HG03565 (cell line): ENCODE results near the gene PCDHGA4.
"Not testable (repeated sequence)": the region's sequence is repeated elsewhere in the genome, so short reads cannot be mapped to it uniquely, and the experiment has no call there.

Source experiments
- ATAC-seq: cut with Tn5 transposase; IDR thresholded peaks from one replicate; pipeline ENCODE4 v1.9.1; 2021; ENCODE audit warnings: mild to moderate bottlenecking, moderate library complexity; ENCODE audit not compliant: unreplicated experiment

Gene PCDHGA4

DNA sequence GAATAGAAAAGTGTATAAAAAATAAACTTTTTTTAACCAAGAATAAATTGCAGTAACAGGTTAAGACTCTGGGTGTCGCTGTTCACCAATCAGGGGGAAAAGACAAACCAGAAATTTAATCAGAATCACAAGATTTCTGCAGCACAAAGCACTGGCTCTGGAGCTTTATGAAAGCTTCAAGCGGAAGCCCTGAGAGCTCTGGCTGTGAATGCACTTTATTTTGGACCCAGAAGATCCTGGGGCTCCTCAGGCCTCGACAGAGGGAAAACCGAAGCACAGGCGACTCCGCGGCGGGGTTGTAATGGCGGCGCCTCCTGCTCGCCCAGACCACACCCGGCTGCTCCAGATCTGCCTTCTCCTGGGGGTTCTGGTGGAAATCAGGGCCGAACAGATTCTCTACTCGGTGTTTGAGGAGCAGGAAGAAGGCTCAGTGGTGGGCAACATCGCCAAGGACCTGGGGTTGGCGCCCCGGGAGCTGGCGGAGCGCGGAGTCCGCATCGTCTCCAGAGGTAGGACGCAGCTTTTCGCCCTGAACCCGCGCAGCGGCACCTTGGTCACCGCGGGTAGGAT is at the start of gene PCDHGA4:
Gene PCDHGA4, plus strand, starts transcription at position 122 of the 570 bp plus-strand sequence. Its CDS starts 87 bp downstream, at position 209.
- no peak for ATAC-seq

DNA sequence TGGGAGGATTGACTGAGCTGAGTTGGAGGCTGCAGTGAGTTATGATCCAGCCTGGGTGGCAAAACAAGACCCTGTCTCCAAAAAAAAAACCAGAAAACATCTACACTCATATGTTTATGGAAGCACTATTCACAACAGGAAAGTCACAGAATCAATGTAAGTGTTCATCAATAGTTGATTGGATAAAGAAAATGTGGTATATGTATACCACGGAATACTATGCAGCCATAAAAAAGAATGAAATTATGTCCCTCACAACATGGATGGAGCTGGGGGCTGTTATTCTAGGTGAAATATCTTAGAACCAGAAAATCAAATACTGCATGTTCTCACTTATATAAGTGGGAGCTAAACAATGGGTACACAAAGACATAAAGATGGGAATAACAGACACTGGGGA is 48.2 kb upstream of the PCDHGA4 start:
- no peak for ATAC-seq

GRCh38 chr5:141313711-141314110 is 41.1 kb upstream of the PCDHGA4 start:
- no peak for ATAC-seq

DNA sequence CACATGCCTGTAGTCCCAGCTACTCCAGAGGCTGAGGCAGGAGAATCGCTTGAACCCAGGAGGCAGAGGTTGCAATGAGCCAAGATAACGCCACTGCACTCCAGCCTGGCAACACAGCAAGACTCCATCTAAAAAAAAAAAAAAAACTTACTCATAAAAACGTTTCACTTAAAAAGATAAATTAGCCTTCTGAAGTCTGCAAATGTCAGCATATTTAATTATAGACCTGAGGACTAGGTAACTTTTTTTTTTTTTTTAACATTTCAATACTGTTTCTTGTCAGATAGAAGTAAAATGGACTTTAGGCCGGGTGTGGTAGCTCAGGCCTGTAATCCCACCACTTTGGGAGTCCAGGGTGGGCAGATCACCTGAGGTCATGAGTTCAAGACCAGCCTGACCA is 37.9 kb upstream of the PCDHGA4 start:
- not testable (repeated sequence) for ATAC-seq

GRCh38 chr5:141319202-141319601 is 35.6 kb upstream of the PCDHGA4 start:
- ATAC-seq = no peak

DNA sequence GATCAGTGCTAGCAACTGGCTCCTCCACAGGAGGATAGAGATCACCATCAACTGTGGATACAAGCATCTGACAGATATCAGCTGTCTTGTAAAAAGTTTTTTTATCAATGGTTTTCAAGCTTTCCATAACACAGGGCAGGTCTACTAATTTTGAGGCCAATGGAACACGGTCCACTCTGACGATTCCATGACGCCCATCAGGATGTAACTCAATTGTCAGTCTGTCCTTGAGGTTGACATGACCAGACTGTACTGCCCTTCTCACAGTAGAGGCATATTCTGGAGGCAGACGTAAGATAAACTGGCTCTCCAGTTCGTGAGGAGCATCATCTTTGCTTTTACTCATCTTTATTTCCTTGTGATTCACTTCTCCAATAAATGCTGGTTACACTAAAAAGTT is 35.1 kb upstream of the PCDHGA4 start:
- no peak for ATAC-seq

GRCh38 chr5:141320225-141321169 is 34.3 kb upstream of the PCDHGA4 start, which contains the start of gene TAF7:
TAF7 (minus strand) TSS chr5:141320784; CDS start chr5:141320044, 740 bp downstream.
- ATAC-seq = peak; percentile 84

- peak; percentile 30 for ATAC-seq
These were observed 32.6 kb upstream of the PCDHGA4 start for GRCh38 chr5:141322261-141322660.

DNA sequence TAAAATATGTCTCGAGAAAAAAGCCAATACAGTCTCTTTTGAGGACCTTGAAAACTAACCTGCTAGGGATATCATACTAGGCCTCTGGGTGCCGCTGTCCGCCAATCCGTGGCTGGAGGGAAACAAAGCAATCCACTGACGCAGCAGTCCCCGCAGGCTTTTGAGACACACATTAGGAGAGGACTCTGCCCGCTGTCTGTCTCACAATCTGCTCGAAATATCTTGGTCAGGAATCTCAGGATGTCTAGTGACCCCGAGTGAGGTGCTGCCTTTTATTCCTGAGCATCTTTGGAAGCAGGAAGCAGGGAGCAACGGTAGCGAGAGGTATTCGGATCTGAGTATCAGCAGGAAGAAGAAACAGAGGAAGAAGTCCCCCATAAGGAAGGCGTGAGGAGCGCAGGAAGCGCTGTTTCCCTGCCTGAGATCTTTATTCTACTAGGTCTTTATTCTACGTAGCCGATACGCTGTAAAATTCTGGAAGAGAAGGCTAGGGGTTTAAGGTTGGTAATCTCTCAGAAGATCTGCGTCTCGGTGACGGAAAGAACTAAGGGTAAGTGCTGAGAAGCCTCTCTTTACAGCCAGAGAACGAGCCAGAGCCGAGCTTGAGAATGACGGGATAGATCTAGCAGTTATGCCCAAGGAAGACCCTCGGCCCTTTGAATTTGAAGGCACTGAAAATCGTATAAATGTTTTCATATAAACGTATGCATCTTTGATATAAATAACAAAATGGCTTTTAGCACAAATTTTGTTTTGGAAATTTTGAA is 28.6 kb upstream of the PCDHGA4 start:
- ATAC-seq = peak; percentile 50

- ATAC-seq = no peak
These were observed 26.6 kb upstream of the PCDHGA4 start for GRCh38 chr5:141328231-141328630.

DNA sequence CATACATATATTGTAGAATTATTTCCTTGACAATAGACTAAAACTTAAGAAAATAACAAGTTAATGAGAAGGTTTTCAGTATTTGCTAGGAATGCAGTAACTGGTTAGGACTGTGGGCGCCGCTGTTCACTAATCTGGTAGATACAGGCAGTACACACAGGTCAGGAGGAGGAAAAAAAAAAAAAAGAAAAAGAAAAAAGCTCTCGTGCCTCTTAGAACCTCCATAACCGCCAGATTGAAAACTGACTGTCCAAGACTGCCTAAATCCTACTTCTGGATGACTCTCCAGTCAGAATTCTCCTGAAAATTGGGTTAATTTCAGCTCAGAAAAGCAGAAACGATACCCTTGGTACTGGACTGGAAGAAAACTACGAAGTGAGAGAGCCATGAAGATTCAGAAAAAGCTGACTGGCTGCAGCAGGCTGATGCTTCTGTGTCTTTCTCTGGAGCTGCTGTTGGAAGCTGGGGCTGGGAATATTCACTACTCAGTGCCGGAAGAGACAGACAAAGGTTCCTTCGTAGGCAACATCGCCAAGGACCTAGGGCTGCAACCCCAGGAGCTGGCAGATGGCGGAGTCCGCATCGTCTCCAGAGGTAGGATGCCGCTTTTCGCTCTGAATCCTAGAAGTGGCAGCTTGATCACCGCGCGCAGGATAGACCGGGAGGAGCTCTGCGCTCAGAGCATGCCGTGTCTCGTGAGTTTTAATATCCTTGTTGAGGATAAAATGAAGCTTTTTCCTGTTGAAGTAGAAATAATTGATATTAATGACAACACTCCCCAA is 24.3 kb upstream of the PCDHGA4 start, which contains the start of gene PCDHGA1:
Gene PCDHGA1, plus strand, starts transcription at position 216 of the 782 bp plus-strand sequence.
- ATAC-seq = no peak

DNA sequence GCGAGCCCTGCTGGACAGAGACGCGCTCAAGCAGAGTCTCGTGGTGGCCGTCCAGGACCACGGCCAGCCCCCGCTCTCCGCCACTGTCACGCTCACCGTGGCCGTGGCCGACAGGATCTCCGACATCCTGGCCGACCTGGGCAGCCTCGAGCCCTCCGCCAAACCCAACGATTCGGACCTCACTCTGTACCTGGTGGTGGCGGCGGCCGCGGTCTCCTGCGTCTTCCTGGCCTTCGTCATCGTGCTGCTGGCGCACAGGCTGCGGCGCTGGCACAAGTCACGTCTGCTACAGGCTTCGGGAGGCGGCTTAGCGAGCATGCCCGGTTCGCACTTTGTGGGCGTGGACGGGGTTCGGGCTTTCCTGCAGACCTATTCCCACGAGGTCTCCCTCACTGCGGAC is 22.2 kb upstream of the PCDHGA4 start:
- not testable (repeated sequence) for ATAC-seq

DNA sequence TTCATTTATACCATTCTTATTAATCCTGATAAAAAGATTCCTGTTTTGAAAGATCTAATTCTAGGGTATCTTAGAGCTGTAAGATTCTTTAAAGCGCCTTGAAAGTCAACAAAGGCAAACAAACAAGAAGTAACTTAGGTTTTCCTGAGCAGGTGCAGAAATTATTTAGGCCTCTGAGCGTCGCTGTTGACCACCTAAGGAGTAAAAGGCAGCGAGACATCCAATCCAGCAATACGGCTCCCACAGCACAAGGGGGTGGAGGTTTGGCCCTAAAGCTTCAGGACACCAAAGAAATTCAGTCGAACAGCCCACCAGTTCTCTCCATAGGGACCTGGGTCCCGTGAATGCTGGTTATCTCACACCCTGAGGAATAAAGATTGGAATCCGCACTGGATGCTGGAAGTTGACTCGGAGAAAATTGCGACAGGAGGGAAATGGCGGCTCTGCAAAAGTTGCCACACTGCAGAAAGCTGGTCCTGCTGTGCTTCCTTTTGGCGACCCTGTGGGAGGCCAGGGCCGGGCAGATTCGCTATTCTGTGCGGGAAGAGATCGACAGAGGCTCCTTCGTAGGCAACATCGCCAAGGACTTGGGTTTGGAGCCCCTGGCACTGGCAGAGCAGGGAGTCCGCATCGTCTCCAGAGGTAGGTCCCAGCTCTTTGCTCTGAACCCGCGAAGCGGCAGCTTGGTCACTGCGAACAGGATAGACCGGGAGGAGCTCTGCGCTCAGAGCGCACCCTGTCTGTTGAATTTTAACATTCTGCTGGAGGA is 16.1 kb upstream of the PCDHGA4 start, which contains the start of gene PCDHGA2:
Gene PCDHGA2, plus strand, starts transcription at position 223 of the 769 bp plus-strand sequence.
- ATAC-seq = no peak

- not testable (repeated sequence) for ATAC-seq
These were observed 14.0 kb upstream of the PCDHGA4 start for GRCh38 chr5:141340781-141341354.

DNA sequence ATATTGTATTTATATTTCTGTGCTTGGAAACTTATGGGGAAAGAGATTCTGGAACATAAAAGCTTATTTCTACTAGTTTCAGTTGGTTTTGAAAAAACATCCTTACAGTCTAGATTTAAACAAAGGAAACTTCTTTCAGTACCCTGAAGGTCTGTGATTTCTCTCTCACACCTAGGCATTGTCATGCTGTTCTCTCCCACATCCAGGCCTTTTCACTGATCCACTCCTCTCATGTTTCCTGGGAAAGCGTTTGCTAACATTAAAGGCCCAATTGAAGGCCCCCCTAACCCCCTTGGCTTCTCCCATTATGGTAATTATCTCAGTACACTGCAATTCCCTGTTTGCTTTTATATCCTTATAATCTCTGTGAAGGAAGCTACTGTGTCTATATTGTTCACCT is 12.0 kb upstream of the PCDHGA4 start:
- ATAC-seq = no peak

DNA sequence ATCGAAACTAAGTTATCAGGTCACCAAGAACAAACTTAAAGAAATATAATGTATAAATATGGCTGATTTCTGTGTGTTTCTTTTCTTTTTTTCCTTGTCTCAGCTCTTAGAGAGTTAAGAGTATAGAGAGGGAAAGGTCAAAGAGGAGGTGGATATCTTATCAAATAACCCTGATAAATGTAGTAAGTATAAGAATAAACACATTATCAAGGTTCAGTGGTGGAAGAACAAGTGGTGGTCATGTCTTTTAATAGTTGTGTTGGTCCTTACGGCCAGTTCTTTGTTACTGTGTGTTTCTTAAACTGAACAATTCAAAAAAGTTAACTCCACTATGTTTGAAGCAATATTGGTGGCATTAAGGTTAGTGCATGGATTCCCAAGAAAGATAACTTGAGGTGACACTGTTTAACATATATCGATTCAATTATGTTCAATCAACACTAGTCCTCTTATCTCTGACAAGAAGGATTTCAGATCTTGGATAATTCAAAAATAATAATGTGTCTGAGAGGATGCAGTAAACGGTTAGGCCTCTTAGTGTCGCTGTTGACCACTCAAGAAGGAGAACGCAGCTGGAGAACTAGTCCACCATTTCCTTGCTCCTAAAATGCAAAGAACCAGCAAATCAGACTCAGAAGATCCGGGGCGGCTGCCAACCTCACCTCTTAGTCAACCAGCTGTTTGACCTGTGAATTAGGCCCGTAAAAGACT is 11.4 kb upstream of the PCDHGA4 start, which contains the start of gene PCDHGA3:
Gene PCDHGA3, plus strand, starts transcription at position 588 of the 711 bp plus-strand sequence. CDS start 205 bp downstream, outside the sequence.
- ATAC-seq = no peak

GRCh38 chr5:141343953-141344463 is 10.8 kb upstream of the PCDHGA4 start:
- no peak for ATAC-seq

DNA sequence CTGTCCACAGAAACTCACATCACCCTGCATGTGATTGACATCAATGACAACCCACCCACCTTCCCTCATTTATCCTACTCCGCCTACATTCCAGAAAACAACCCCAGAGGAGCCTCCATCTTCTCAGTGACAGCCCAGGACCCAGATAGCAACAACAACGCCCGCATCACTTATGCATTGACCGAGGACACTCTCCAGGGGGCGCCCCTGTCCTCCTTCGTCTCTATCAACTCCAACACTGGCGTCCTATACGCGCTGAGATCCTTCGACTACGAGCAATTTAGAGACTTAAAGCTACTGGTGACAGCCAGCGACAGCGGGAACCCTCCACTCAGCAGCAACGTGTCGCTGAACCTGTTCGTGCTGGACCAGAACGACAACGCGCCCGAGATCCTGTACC is 9.5 kb upstream of the PCDHGA4 start:
- no peak for ATAC-seq
